GM21526 (cell line): ENCODE measurements around the gene CLCN1.
A peak's percentile ranks its signal among the peaks of the same experiment; 100 is the strongest.

Experiments
- ATAC-seq: cut with Tn5 transposase; IDR thresholded peaks from one replicate; pipeline ENCODE4 v1.9.1; 2021; ENCODE audit warnings: moderate library complexity; ENCODE audit not compliant: unreplicated experiment, low FRiP score

Gene CLCN1

DNA sequence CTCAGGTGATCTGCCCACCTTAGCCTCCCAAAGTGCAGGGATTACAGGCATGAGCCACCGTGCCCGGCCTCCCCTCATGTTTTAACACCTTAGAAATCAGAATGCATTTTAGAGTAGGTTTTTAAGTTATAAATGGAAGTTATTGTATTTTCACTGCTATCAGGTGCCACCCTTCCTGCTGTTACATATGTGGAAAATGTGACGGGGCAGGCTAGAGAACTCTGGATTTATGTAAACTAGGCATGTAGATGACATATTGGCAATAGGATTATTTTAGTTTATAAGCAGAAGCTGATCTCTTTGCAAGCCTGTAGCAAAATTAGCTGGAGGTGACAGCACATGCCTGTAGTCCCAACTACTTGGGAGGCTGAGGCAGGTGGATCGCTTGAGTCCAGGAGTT lies 25.6 kb upstream of the CLCN1 start:
- no peak for ATAC-seq

- no peak for ATAC-seq
Measured at GRCh38 chr7:143292876-143293275, 23.0 kb upstream of the CLCN1 start.

DNA sequence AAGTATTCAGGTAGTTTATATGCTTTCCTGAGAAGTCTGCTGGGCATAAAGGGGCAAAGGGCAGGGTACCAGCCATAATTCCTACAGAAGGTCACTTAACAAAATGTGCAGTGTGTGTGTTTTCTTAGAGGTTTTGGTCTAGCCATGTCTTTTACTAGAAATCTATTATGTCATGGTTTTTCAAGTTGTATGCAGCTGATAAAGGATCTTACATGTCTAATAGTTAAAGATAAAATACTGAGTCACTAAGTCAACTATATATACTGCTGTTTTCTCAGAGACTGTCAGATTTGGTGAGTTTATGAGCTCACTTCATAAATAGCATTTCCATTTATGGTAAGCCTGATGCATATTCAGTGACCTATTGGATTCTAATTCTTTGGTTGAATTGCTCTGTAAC lies 20.0 kb upstream of the CLCN1 start:
- no peak for ATAC-seq

- no peak for ATAC-seq
Measured at GRCh38 chr7:143296686-143297085, 19.2 kb upstream of the CLCN1 start.

GRCh38 chr7:143299346-143299745 lies 16.6 kb upstream of the CLCN1 start:
- ATAC-seq = no peak

- no peak for ATAC-seq
Measured at GRCh38 chr7:143299840-143300239, 16.1 kb upstream of the CLCN1 start.

GRCh38 chr7:143300959-143301935 lies 14.7 kb upstream of the CLCN1 start:
- no peak for ATAC-seq

DNA sequence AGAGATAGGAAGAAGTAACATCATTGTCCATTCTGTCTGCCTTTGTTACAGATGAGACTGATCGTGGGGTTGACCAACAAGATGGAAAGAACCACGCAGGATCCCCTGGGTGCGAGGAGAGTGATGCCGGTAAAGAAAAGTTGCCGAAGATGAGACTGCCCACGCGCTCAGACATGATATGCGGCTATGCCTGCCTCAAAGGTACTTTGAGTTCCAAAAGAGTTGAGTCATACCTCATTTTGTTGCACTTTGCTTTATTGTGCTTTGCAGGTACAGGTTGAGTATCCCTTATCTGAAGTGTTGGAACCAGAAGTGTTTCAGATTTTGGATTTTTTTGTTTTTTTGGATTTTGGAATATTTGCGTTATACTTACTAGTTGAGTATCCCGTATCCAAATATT lies 12.2 kb upstream of the CLCN1 start:
- no peak for ATAC-seq

DNA sequence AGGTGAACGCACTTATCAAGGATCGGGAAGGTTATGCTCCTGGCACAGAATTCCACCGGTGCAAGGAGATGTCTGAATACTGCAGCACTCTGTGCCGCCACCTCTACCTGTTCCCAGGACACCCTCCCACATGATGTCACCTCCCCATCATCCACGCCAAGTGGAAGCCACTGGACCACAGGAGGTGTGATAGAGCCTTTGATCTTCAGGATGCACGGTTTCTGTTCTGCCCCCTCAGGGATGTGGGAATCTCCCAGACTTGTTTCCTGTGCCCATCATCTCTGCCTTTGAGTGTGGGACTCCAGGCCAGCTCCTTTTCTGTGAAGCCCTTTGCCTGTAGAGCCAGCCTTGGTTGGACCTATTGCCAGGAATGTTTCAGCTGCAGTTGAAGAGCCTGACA lies 11.0 kb upstream of the CLCN1 start:
- no peak for ATAC-seq

DNA sequence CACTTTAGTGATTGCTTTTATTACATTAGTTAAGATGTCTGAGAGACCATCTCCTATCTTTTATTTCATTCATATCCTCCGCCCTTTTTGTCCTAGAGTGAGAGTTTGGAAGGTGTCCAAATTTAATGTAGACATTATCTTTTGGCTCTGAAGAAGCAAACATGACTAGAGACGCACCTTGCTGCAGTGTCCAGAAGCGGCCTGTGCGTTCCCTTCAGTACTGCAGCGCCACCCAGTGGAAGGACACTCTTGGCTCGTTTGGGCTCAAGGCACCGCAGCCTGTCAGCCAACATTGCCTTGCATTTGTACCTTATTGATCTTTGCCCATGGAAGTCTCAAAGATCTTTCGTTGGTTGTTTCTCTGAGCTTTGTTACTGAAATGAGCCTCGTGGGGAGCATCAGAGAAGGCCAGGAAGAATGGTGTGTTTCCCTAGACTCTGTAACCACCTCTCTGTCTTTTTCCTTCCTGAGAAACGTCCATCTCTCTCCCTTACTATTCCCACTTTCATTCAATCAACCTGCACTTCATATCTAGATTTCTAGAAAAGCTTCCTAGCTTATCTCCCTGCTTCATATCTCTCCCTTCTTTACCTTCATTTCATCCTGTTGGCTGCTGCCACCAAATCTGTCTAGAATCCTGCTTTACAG lies 10.4 kb upstream of the CLCN1 start:
- ATAC-seq = no peak

DNA sequence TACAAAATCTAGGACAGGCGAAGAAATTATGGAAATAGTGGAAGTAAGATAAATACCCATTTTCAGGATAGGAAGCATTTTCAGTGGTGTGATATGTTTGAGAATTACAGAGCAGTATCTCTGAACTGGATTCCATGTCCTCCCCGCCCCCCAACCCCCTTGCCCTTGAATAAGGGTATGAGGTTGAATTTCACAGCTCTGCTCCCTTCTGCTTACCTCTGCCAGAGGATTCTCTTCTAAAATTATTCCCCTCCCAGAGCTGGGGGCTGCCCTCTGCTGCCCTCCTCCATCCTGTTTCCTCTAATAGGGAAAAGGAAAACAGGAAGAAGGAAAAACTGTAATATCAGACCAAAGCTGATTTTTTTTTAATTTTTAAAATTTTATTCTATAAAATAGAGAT lies 7.3 kb upstream of the CLCN1 start:
- ATAC-seq = no peak

DNA sequence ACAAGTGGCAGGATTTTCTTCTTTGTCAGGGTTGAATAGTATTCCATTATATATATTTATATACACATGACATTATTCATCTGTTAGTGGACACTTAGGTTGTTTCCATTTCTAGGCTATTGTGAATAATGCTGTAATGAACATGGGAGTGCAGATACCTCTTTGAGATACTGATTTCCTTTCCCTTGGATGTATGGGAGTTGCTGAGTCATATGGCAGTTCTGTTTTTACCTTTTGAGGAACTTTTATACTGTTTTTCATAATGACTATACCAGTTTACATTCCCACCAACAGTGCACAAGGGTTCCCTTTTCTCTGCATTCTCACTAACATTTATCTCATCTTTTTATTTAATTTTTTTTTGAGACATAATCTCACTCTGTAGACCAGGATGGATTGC lies 1.8 kb upstream of the CLCN1 start:
- ATAC-seq = no peak

DNA sequence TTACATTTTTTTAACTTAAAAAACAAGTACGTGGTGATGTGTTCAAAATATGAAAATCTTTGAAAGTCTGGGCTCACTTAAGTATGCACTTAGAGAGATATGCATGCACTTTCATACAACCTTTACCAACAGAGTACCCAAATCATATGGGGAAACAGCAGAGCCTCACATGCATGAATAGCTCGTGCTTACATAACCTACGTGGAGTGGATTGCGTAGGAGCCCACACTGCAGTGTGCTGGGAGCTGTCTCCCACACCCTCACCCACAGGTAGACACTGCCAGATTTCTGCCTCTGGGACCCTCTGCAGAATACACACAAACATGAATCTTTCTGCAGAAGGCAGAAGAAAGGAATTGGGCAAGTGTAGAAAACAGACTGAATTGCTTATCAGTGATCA lies 581 bp downstream of the CLCN1 start:
- ATAC-seq = no peak

DNA sequence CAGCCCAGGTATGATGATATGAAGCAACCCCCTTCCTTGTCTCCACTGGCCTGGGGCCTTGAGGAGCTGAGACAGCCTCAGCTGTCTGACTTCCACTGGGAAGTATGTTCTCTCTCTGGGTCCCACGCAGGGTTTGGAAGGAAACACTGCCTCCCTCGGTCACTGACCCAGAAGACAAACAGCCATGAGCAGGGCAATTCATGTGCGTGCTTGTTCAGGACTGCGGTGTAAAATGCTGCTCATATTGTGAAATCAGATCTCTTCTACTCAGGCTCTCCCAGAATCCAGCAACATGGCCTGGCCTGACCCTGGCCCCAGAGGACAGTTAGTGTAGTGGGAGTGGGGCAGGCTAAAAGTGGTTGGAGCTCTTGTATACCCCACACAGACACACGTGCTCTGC lies 2.8 kb downstream of the CLCN1 start:
- ATAC-seq = no peak

DNA sequence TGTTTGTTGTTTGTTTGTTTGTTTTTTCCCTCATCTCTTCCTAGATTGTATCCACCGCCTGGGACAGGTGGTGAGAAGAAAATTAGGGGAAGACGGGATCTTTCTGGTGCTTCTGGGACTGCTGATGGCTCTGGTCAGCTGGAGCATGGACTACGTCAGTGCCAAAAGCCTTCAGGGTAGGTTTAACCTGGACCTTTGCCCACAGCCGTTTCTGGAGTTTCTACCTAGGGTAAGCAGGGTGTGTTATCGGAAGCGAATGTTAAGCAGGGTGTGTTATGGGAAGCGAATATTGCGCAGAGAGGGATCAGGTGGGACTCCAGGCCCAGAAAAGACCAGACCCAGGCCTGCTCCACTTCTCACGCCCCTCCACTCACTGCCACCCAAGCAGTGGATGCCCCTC lies 4.7 kb downstream of the CLCN1 start:
- ATAC-seq = no peak

DNA sequence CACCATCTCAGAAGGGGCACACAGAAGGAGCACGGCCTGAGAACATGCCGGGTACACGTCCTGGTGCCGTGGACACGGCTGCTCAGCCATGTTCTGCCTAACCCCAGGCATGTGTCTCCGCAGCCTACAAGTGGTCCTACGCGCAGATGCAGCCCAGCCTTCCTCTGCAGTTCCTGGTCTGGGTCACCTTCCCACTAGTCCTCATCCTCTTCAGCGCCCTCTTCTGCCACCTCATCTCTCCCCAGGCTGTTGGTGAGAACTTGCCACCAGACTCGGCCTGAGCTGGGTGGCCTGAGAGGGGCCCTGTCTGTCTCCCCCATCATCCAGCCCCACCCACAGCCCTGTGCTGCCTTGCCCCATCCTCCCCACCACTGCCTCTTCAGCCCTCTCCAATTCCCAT lies 5.3 kb downstream of the CLCN1 start:
- no peak for ATAC-seq

- no peak for ATAC-seq
Measured at GRCh38 chr7:143321734-143322133, 5.8 kb downstream of the CLCN1 start.

DNA sequence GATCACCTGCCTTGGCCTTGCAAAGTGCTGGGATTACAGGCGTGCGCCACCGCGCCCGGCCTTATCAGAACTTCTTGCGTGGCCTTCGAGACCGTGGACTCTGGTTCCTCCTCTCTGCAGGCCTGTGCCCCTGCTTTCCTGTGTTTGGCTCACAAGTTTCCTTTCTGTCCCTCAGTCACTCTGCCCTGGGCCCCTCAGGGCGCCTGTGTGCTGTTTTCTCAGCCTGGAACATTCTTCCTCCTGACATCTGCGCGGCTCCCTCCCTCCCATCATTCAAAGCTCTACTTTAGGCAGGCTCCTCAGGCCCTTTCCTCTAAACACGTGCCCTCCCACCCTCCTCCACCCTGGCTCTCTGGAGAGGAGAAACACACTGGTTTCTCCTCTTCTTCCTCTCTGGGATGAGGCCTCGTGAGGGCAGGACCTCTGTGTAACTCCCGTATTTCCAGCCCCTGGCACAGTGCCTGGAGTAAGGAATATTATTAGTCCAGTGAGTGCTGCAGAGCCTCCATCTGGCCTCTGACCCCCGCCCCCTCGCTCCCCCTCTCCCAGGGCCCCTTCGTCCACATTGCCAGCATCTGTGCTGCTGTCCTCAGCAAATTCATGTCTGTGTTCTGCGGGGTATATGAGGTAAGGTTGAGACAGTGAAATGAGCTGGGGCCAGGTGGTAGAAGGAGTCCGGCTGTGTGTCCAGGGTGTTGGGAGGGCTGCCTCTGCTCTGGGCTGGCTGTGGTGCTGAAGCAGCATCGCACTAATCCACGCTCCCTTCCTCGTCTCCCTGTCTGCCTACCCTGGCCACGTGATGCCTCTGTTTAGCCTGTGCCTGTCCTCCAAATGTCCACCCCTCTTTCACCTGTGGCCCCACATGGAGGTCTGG lies 7.1 kb downstream of the CLCN1 start:
- no peak for ATAC-seq

DNA sequence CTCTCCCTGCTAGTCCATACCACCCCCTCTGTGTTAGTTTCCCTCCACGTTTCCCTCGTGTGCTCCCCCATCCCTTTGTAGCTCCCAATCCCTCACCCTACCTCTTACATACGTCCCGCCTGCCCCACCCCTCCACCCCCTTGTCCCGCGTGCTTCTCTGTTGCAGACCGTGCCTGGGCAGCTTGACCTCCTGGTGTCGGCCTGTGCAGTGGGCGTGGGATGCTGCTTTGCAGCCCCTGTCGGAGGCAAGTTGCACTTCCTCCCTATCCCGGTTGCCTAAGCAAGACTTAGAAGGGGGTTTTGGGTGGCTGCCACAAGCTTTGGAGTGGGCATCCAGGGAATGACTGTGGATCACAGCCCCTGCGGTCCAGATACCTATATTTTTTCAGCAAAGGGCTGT lies 7.7 kb downstream of the CLCN1 start:
- no peak for ATAC-seq

GRCh38 chr7:143325240-143325639 lies 9.3 kb downstream of the CLCN1 start:
- ATAC-seq = no peak

DNA sequence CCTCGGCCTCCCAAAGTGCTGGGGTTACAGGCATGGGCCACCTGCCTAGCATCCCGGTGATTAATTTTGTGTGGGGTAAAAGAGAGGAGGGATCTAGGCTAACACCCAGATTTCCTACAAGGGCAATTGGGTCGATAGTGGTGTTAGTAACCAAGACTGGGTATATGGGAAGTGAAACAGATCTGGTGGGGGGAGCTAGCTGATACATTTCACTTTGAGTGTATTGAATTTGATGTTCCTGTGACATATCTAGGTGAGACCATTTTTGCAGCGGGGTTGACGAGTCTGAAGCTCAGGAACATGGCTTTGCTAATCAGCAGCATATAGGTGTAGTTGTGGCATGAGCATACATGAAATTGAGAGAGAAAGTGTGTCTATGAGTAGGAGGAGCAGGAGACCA lies 12.0 kb downstream of the CLCN1 start:
- peak; percentile 68 for ATAC-seq
